ENCODE measurements around the gene APEH.

APEH gene

GRCh38 chr3:49659756-49660155 lies 14.4 kb upstream of the APEH start:
- no peak for DNase-seq
- Histone ChIP-seq H3K23ac (ENCODE audit: low read length) (no peak overlapping the region), H3K9me3 (ENCODE audit: insufficient read depth, low read depth, low read length) (peaks cover 3% of the 10 kb centered on the region), H2BK5ac (ENCODE audit: low read depth, low read length, poor library complexity) (no peak overlapping the region), H3K27me3 (ENCODE audit: insufficient read depth, low read length) (no peaks in the 10 kb centered on the region), H3K36me3 (ENCODE audit: control insufficient read depth in 1 of 2, insufficient read depth in 2 of 2, low read length in 2 of 2) (no peaks in the 10 kb centered on the region), H4K8ac (ENCODE audit: low read depth, low read length) (no peak overlapping the region), H2BK120ac (ENCODE audit: insufficient read depth, low read length, poor library complexity) (no peak overlapping the region), H4K91ac (ENCODE audit: low read depth, low read length) (no peak overlapping the region), H3K4me1 (ENCODE audit: control insufficient read depth in 1 of 2, insufficient read depth in 2 of 2, low read length in 2 of 2) (no peaks in the 10 kb centered on the region), H3K27ac (ENCODE audit: low read depth, low read length) (no peak overlapping the region), H2AK5ac (ENCODE audit: low read length) (no peak overlapping the region), H3K18ac (ENCODE audit: low read length) (no peak overlapping the region), H3K79me2 (ENCODE audit: control insufficient read depth, insufficient read depth, low read length, poor library complexity) (no peaks in the 10 kb centered on the region), H3K9ac (ENCODE audit: low read length) (no peak overlapping the region), H2AFZ (ENCODE audit: insufficient read depth, low read length, poor library complexity) (no peak overlapping the region), H3K4ac (ENCODE audit: low read depth, low read length) (no peak overlapping the region), H2BK12ac (ENCODE audit: low read length) (no peak overlapping the region), H3K4me2 (ENCODE audit: low read length) (no peak overlapping the region), H3K79me1 (ENCODE audit: low read length) (no peaks in the 10 kb centered on the region), H3K4me3 (ENCODE audit: low read depth, low read length) (no peak overlapping the region), H3K14ac (ENCODE audit: low read length) (no peak overlapping the region), H4K12ac (ENCODE audit: low read depth, low read length) (no peak overlapping the region)
- whole genome bisulfite sequencing (ENCODE audit: extremely low coverage, insufficient coverage, insufficient read length): no CpG with 5 or more reads among the region's 4 CpGs

GRCh38 chr3:49661281-49661680 lies 12.9 kb upstream of the APEH start:
- no peak overlapping the region for H3K4me3 ChIP-seq (ENCODE audit: low read depth, low read length)
- H3K4ac ChIP-seq (ENCODE audit: low read depth, low read length): no peak overlapping the region
- peaks cover 3% of the 10 kb centered on the region for H3K9me3 ChIP-seq (ENCODE audit: insufficient read depth, low read depth, low read length)
- no peak overlapping the region for H2BK12ac ChIP-seq (ENCODE audit: low read length)
- H3K27me3 ChIP-seq (ENCODE audit: insufficient read depth, low read length): no peaks in the 10 kb centered on the region
- no peak overlapping the region for H4K8ac ChIP-seq (ENCODE audit: low read depth, low read length)
- H3K36me3 ChIP-seq (ENCODE audit: control insufficient read depth in 1 of 2, insufficient read depth in 2 of 2, low read length in 2 of 2): no peaks in the 10 kb centered on the region
- no peak overlapping the region for H3K4me2 ChIP-seq (ENCODE audit: low read length)
- H3K79me2 ChIP-seq (ENCODE audit: control insufficient read depth, insufficient read depth, low read length, poor library complexity): no peaks in the 10 kb centered on the region
- no peak overlapping the region for H2BK120ac ChIP-seq (ENCODE audit: insufficient read depth, low read length, poor library complexity)
- no peak overlapping the region for H4K91ac ChIP-seq (ENCODE audit: low read depth, low read length)
- H4K12ac ChIP-seq (ENCODE audit: low read depth, low read length): no peak overlapping the region
- WGBS (ENCODE audit: extremely low coverage, insufficient coverage, insufficient read length): no CpG with 5 or more reads among the region's 14 CpGs
- H3K18ac ChIP-seq (ENCODE audit: low read length): no peak overlapping the region
- no peaks in the 10 kb centered on the region for H3K4me1 ChIP-seq (ENCODE audit: control insufficient read depth in 1 of 2, insufficient read depth in 2 of 2, low read length in 2 of 2)
- H2AFZ ChIP-seq (ENCODE audit: insufficient read depth, low read length, poor library complexity): no peak overlapping the region
- no peak overlapping the region for H3K23ac ChIP-seq (ENCODE audit: low read length)
- no peak overlapping the region for H3K14ac ChIP-seq (ENCODE audit: low read length)
- H3K79me1 ChIP-seq (ENCODE audit: low read length): no peaks in the 10 kb centered on the region
- H2AK5ac ChIP-seq (ENCODE audit: low read length): no peak overlapping the region
- no peak overlapping the region for H3K9ac ChIP-seq (ENCODE audit: low read length)
- no peak overlapping the region for H3K27ac ChIP-seq (ENCODE audit: low read depth, low read length)
- H2BK5ac ChIP-seq (ENCODE audit: low read depth, low read length, poor library complexity): no peak overlapping the region
- DNase-seq: peak in 1 of 2 donors; percentile 21

- no peak overlapping the region for H3K27ac ChIP-seq (ENCODE audit: low read depth, low read length)
- no peak overlapping the region for H4K12ac ChIP-seq (ENCODE audit: low read depth, low read length)
- H3K4ac ChIP-seq (ENCODE audit: low read depth, low read length): no peak overlapping the region
- no peak for DNase-seq
- no CpG with 5 or more reads among the region's 22 CpGs for WGBS (ENCODE audit: extremely low coverage, insufficient coverage, insufficient read length)
- H3K4me2 ChIP-seq (ENCODE audit: low read length): no peak overlapping the region
- H3K36me3 ChIP-seq (ENCODE audit: control insufficient read depth in 1 of 2, insufficient read depth in 2 of 2, low read length in 2 of 2): no peaks in the 10 kb centered on the region
- H2BK120ac ChIP-seq (ENCODE audit: insufficient read depth, low read length, poor library complexity): no peak overlapping the region
- no peaks in the 10 kb centered on the region for H3K27me3 ChIP-seq (ENCODE audit: insufficient read depth, low read length)
- H2BK5ac ChIP-seq (ENCODE audit: low read depth, low read length, poor library complexity): no peak overlapping the region
- no peak overlapping the region for H3K18ac ChIP-seq (ENCODE audit: low read length)
- H3K9me3 ChIP-seq (ENCODE audit: insufficient read depth, low read depth, low read length): peaks cover 3% of the 10 kb centered on the region
- H3K4me1 ChIP-seq (ENCODE audit: control insufficient read depth in 1 of 2, insufficient read depth in 2 of 2, low read length in 2 of 2): no peaks in the 10 kb centered on the region
- no peaks in the 10 kb centered on the region for H3K79me1 ChIP-seq (ENCODE audit: low read length)
- no peaks in the 10 kb centered on the region for H3K79me2 ChIP-seq (ENCODE audit: control insufficient read depth, insufficient read depth, low read length, poor library complexity)
- H2BK12ac ChIP-seq (ENCODE audit: low read length): no peak overlapping the region
- no peak overlapping the region for H3K14ac ChIP-seq (ENCODE audit: low read length)
- H3K4me3 ChIP-seq (ENCODE audit: low read depth, low read length): no peak overlapping the region
- H4K8ac ChIP-seq (ENCODE audit: low read depth, low read length): no peak overlapping the region
- H3K9ac ChIP-seq (ENCODE audit: low read length): no peak overlapping the region
- H4K91ac ChIP-seq (ENCODE audit: low read depth, low read length): no peak overlapping the region
- H2AFZ ChIP-seq (ENCODE audit: insufficient read depth, low read length, poor library complexity): no peak overlapping the region
- H2AK5ac ChIP-seq (ENCODE audit: low read length): no peak overlapping the region
- H3K23ac ChIP-seq (ENCODE audit: low read length): no peak overlapping the region
Observed at GRCh38 chr3:49662021-49662420, 12.1 kb upstream of the APEH start.

- Histone ChIP-seq H2BK120ac (ENCODE audit: insufficient read depth, low read length, poor library complexity) (no peak overlapping the region), H3K4me2 (ENCODE audit: low read length) (no peak overlapping the region), H3K36me3 (ENCODE audit: control insufficient read depth in 1 of 2, insufficient read depth in 2 of 2, low read length in 2 of 2) (no peaks in the 10 kb centered on the region), H3K79me1 (ENCODE audit: low read length) (no peaks in the 10 kb centered on the region), H3K27me3 (ENCODE audit: insufficient read depth, low read length) (no peaks in the 10 kb centered on the region), H3K9me3 (ENCODE audit: insufficient read depth, low read depth, low read length) (peaks cover 3% of the 10 kb centered on the region), H3K18ac (ENCODE audit: low read length) (no peak overlapping the region), H3K9ac (ENCODE audit: low read length) (no peak overlapping the region), H4K8ac (ENCODE audit: low read depth, low read length) (no peak overlapping the region), H3K4ac (ENCODE audit: low read depth, low read length) (no peak overlapping the region), H3K27ac (ENCODE audit: low read depth, low read length) (no peak overlapping the region), H4K12ac (ENCODE audit: low read depth, low read length) (no peak overlapping the region), H2AFZ (ENCODE audit: insufficient read depth, low read length, poor library complexity) (no peak overlapping the region), H4K91ac (ENCODE audit: low read depth, low read length) (no peak overlapping the region), H3K4me1 (ENCODE audit: control insufficient read depth in 1 of 2, insufficient read depth in 2 of 2, low read length in 2 of 2) (no peaks in the 10 kb centered on the region), H3K23ac (ENCODE audit: low read length) (no peak overlapping the region), H3K4me3 (ENCODE audit: low read depth, low read length) (no peak overlapping the region), H2BK12ac (ENCODE audit: low read length) (no peak overlapping the region), H2BK5ac (ENCODE audit: low read depth, low read length, poor library complexity) (no peak overlapping the region), H3K79me2 (ENCODE audit: control insufficient read depth, insufficient read depth, low read length, poor library complexity) (no peaks in the 10 kb centered on the region), H3K14ac (ENCODE audit: low read length) (no peak overlapping the region), H2AK5ac (ENCODE audit: low read length) (no peak overlapping the region)
- no peak for DNase-seq
- no CpG with 5 or more reads among the region's 34 CpGs for WGBS (ENCODE audit: extremely low coverage, insufficient coverage, insufficient read length)
Observed at GRCh38 chr3:49662720-49663413, 11.3 kb upstream of the APEH start.
